ENCODE data around the gene C8B. TPM values are rescaled to one million over a fixed set of nuclear protein-coding genes. Genes with fewer than 3 reads are reported as not detected.
A peak's percentile ranks its signal among the peaks of the same experiment; 100 is the strongest.

The C8B gene
- total RNA-seq, 6 experiments from 2014 or later = not detected

DNA sequence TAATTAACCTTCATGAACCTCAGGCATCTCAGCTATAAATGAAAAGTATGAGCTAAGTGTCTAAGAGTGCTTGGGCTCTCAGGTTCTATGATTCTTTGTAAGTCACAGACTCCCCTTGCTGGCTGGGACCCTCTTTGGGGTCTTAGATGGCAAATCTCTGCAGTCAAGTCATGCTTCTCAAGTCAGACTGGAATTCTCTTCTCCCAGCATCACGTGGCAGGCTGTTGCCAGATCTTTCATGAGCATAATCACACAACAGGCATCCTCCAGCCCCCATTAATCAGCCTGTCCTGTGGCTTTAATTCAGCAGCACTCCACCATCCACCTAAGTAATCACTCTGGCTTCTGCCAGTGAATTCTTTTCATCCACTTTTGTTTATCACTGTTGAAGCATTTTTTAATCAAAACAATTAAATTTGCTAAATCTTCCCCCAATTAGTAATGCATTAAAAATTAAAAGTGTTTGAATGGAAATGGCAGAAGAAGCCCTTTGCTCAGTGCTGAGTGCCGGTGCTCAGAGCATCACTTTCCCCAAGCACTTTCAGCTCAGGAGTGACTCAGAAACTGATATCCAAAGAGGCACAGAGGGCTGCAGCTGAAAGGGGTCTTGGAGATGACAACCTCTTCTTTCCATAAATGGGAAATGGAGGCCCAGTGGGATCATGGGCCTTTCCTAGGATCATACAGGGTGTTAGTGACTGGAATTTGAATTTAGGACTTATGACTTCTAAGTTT lies 61.0 kb downstream of the C8B start:
- no peak overlapping the region; the same call in 1 of the 2 replicates for H3K27ac Mint-ChIP-seq
- H3K36me3 Mint-ChIP-seq (ENCODE audit: low read depth) = no peaks in the 10 kb centered on the region
- no peaks in the 10 kb centered on the region for H3K9me3 Mint-ChIP-seq
- peaks cover 48% of the 10 kb centered on the region for H3K4me1 Mint-ChIP-seq (ENCODE audit: low read depth)
- H3K27me3 Mint-ChIP-seq (ENCODE audit: insufficient read depth) = peaks cover 1% of the 10 kb centered on the region; the same call in 1 of the 2 replicates
- DNase-seq = peak; percentile 11
- no peak for TF ChIP-seq CTCF (IDR thresholded peaks at IDR 0.05)
- H3K4me3 Mint-ChIP-seq = no peak overlapping the region

- no peak overlapping the region for H3K27ac Mint-ChIP-seq
- H3K36me3 Mint-ChIP-seq (ENCODE audit: low read depth) = no peaks in the 10 kb centered on the region
- no peak overlapping the region for H3K4me3 Mint-ChIP-seq
- TF ChIP-seq CTCF (IDR thresholded peaks at IDR 0.05) = no peak
- H3K9me3 Mint-ChIP-seq = no peaks in the 10 kb centered on the region
- H3K4me1 Mint-ChIP-seq (ENCODE audit: low read depth) = peaks cover 38% of the 10 kb centered on the region
- peaks cover 1% of the 10 kb centered on the region; the same call in 1 of the 2 replicates for H3K27me3 Mint-ChIP-seq (ENCODE audit: insufficient read depth)
- no peak for DNase-seq
Measured at GRCh38 chr1:56903778-56904177, 62.0 kb downstream of the C8B start.

DNA sequence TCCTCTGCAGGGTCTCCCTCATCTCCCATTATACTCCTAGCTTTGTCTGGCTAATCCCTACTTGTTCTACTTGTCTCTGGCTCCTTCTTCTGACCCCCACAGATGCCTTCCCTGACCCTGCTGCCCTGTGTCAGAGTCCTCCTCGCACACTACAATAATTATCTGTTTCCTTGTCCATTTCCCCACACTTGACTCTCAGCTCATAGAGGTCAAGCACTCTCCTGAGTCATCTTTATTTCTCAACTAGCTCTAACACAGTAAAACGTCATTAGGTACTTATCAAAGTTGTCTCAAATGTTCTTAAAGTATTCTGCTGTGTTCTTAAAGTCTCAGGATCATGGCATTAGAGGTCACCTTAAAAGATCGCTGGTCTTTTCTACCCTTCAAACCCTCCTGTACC lies 64.1 kb downstream of the C8B start:
- Mint-ChIP-seq H3K27ac (peak overlapping the region; percentile 9; the same call in 1 of the 2 replicates), H3K27me3 (ENCODE audit: insufficient read depth) (peaks cover 1% of the 10 kb centered on the region; the same call in 1 of the 2 replicates), H3K4me3 (no peak overlapping the region), H3K4me1 (ENCODE audit: low read depth) (peaks cover 34% of the 10 kb centered on the region), H3K9me3 (no peaks in the 10 kb centered on the region), H3K36me3 (ENCODE audit: low read depth) (no peaks in the 10 kb centered on the region)
- no peak for TF ChIP-seq CTCF (IDR thresholded peaks at IDR 0.05)
- DNase-seq = peak; percentile 52

- no peak for DNase-seq
- no peak overlapping the region for H3K4me3 Mint-ChIP-seq
- no peaks in the 10 kb centered on the region for H3K9me3 Mint-ChIP-seq
- no peaks in the 10 kb centered on the region for H3K36me3 Mint-ChIP-seq (ENCODE audit: low read depth)
- H3K27ac Mint-ChIP-seq = no peak overlapping the region
- H3K27me3 Mint-ChIP-seq (ENCODE audit: insufficient read depth) = no peaks in the 10 kb centered on the region; the same call in 1 of the 2 replicates
- TF ChIP-seq CTCF (IDR thresholded peaks at IDR 0.05) = no peak
- H3K4me1 Mint-ChIP-seq (ENCODE audit: low read depth) = peaks cover 23% of the 10 kb centered on the region
Measured at GRCh38 chr1:56898879-56899278, 66.9 kb downstream of the C8B start.

DNA sequence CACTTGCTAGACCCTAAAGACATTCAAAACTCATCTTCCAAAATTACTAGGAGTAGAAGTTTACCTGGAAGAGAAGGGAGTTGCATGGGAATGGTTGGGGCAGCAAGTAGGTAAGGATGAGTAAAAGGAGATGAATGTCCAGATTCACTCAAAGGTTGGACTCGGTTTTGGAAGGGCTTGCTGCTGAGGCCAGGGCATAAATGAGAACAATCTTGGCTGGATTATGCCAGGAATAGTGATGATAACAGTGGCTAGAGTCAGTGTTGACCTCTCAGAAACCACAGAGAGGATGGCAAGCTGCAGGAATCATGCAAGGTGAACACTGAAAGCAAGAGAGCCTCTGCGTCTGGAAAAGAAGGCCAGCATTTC lies 67.8 kb downstream of the C8B start:
- H3K27me3 Mint-ChIP-seq (ENCODE audit: insufficient read depth) = no peaks in the 10 kb centered on the region; the same call in 1 of the 2 replicates
- H3K4me3 Mint-ChIP-seq = no peak overlapping the region
- no peak for DNase-seq
- TF ChIP-seq CTCF (IDR thresholded peaks at IDR 0.05) = no peak
- no peaks in the 10 kb centered on the region for H3K9me3 Mint-ChIP-seq
- H3K4me1 Mint-ChIP-seq (ENCODE audit: low read depth) = peaks cover 23% of the 10 kb centered on the region
- no peak overlapping the region for H3K27ac Mint-ChIP-seq
- H3K36me3 Mint-ChIP-seq (ENCODE audit: low read depth) = no peaks in the 10 kb centered on the region
